MM.1S (cell line): Measurements from ENCODE around the gene CAB39.

Source experiments
- CTCF ChIP-seq: fragments of 300-600 bp; sonication (generic); IDR thresholded peaks from 2 replicates; pipeline ENCODE4 v1.5.1; 2016; ENCODE audit warnings: antibody characterized with exemption, low read length, mixed read lengths
- EZH2 ChIP-seq: fragments of 300-600 bp; sonication (generic); optimal IDR thresholded peaks from 2 replicates; pipeline ENCODE3; 2017; ENCODE audit warnings: low read depth, mild to moderate bottlenecking, antibody characterized with exemption, low read length, mixed read lengths
- EZH2phosphoT487 ChIP-seq: fragments of 300-600 bp; sonication (generic); IDR thresholded peaks from 2 replicates; pipeline ENCODE4 v1.6.1; 2018; ENCODE audit warnings: antibody characterized with exemption, low read length

- no peak for TF ChIP-seq EZH2phosphoT487
- TF ChIP-seq CTCF, result no peak
- no peak for TF ChIP-seq EZH2
Measured at GRCh38 chr2:230737300-230737699, 24.7 kb downstream of the CAB39 start.
